ENCODE measurements around the gene AGRN. TPM values are rescaled to one million over a fixed set of nuclear protein-coding genes. Genes with fewer than 3 reads are reported as not detected.

Gene AGRN
- total RNA-seq, 4 donors from 2014 or later = 17.0 to 31.6 (median 22.6) TPM

- WGBS = 100% methylated on average over 1 of the region's 25 CpGs
- TF ChIP-seq POLR2AphosphoS5 (IDR thresholded peaks at IDR 0.05) (no peak), CTCF (IDR thresholded peaks at IDR 0.05) (no peak), EP300 (IDR thresholded peaks at IDR 0.05) (no peak), POLR2A (IDR thresholded peaks at IDR 0.05; ENCODE audit: low read depth) (no peak)
Observed at GRCh38 chr1:1041873-1042272, 22.0 kb downstream of the AGRN start.

GRCh38 chr1:1042835-1043234 lies 22.9 kb downstream of the AGRN start:
- H3K27me3 ChIP-seq = peaks cover 0 to 7% (median 0%) of the 10 kb centered on the region in 4 donors
- peaks cover 13 to 27% (median 21%) of the 10 kb centered on the region in 4 donors for H3K4me1 ChIP-seq
- peaks cover 0 to 49% (median 44%) of the 10 kb centered on the region in 4 donors for H3K36me3 ChIP-seq
- no peak overlapping the region for H3K27ac ChIP-seq (replicated peaks in 1 of 4)
- intact Hi-C loops (cut with DNase I) = no loop called here
- no peak overlapping the region for H3K4me3 ChIP-seq
- DNase-seq (ENCODE audit: extremely low spot score) = no peak
- H3K9me3 ChIP-seq = no peaks in the 10 kb centered on the region
- TF ChIP-seq EP300 (IDR thresholded peaks at IDR 0.05) (no peak), CTCF (IDR thresholded peaks at IDR 0.05) (no peak), POLR2A (IDR thresholded peaks at IDR 0.05; ENCODE audit: low read depth) (no peak), POLR2AphosphoS5 (IDR thresholded peaks at IDR 0.05) (no peak)
- 89% methylated on average over 10 of the region's 10 CpGs for WGBS

More at GRCh38 chr1:1041873-1042272, 22.0 kb downstream of the AGRN start:
- Histone ChIP-seq H3K9me3 (no peaks in the 10 kb centered on the region), H3K4me3 (no peak overlapping the region), H3K27me3 (peaks cover 0 to 12% (median 0%) of the 10 kb centered on the region in 4 donors), H3K36me3 (peaks cover 0 to 40% (median 35%) of the 10 kb centered on the region in 4 donors), H3K27ac (replicated peaks in 1 of 4) (no peak overlapping the region), H3K4me1 (peaks cover 13 to 27% (median 21%) of the 10 kb centered on the region in 4 donors)
- no peak for DNase-seq (ENCODE audit: extremely low spot score)
- intact Hi-C loops (cut with DNase I) = no loop called here

GRCh38 chr1:1043411-1043810 lies 23.5 kb downstream of the AGRN start:
- Histone ChIP-seq H3K27ac (replicated peaks in 1 of 4) (no peak overlapping the region), H3K36me3 (peaks cover 0 to 55% (median 49%) of the 10 kb centered on the region in 4 donors), H3K9me3 (no peaks in the 10 kb centered on the region), H3K27me3 (peaks cover 0 to 1% (median 0%) of the 10 kb centered on the region in 4 donors), H3K4me1 (peaks cover 13 to 27% (median 21%) of the 10 kb centered on the region in 4 donors), H3K4me3 (no peak overlapping the region)
- intact Hi-C loops (cut with DNase I) = no loop called here
- WGBS = 95% methylated on average over 8 of the region's 27 CpGs
- TF ChIP-seq POLR2AphosphoS5 (IDR thresholded peaks at IDR 0.05) (no peak), POLR2A (IDR thresholded peaks at IDR 0.05; ENCODE audit: low read depth) (no peak), CTCF (IDR thresholded peaks at IDR 0.05) (no peak), EP300 (IDR thresholded peaks at IDR 0.05) (no peak)
- DNase-seq (ENCODE audit: extremely low spot score) = no peak

- no peaks in the 10 kb centered on the region for H3K9me3 ChIP-seq
- H3K36me3 ChIP-seq = peaks cover 0 to 55% (median 49%) of the 10 kb centered on the region in 4 donors
- no peak for TF ChIP-seq EP300 (IDR thresholded peaks at IDR 0.05)
- no peak for TF ChIP-seq POLR2AphosphoS5 (IDR thresholded peaks at IDR 0.05)
- no peak for TF ChIP-seq CTCF (IDR thresholded peaks at IDR 0.05)
- TF ChIP-seq POLR2A (IDR thresholded peaks at IDR 0.05; ENCODE audit: low read depth) = no peak
Observed at GRCh38 chr1:1043921-1044320, 24.0 kb downstream of the AGRN start.

More at GRCh38 chr1:1043921-1044320, 24.0 kb downstream of the AGRN start:
- Histone ChIP-seq H3K4me1 (peaks cover 13 to 25% (median 21%) of the 10 kb centered on the region in 4 donors), H3K27me3 (no peaks in the 10 kb centered on the region), H3K4me3 (no peak overlapping the region), H3K27ac (replicated peaks in 1 of 4) (no peak overlapping the region)
- WGBS = 96% methylated on average over 12 of the region's 33 CpGs
- intact Hi-C loops (cut with DNase I) = no loop called here
- DNase-seq (ENCODE audit: extremely low spot score) = no peak

Data from esophagus muscularis mucosa (tissue), 4 donors.